ENCODE measurements around the gene RPL29. TPM values are rescaled to one million over a fixed set of nuclear protein-coding genes. Genes with fewer than 3 reads are reported as not detected.
A peak's percentile ranks its signal among the peaks of the same experiment; 100 is the strongest.

The RPL29 gene
- total RNA-seq, 2 experiments from 2014 or later = 1,843 to 1,901 TPM

GRCh38 chr3:51948016-51948580, 47.6 kb downstream of the RPL29 start:
- Mint-ChIP-seq H3K4me1 (ENCODE audit: low read depth) (peaks cover under 1% of the 10 kb centered on the region), H3K36me3 (ENCODE audit: low read depth) (no peaks in the 10 kb centered on the region), H3K9me3 (no peaks in the 10 kb centered on the region), H3K4me3 (no peak overlapping the region), H3K27ac (no peak overlapping the region), H3K27me3 (peaks cover 5% of the 10 kb centered on the region)
- no peaks in the 10 kb centered on the region for H3K36me3 ChIP-seq (ENCODE audit: insufficient read depth, low read length)
- H3K4me3 ChIP-seq (ENCODE audit: low read length) = no peak overlapping the region
- no peak overlapping the region for H3K27ac ChIP-seq (ENCODE audit: low read depth in 1 of 2, low read length in 2 of 2)
- TF ChIP-seq CTCF (IDR thresholded peaks at IDR 0.05) = no peak
- POLR2A ChIA-PET = no interaction called here
- no peak for ATAC-seq (ENCODE audit: poor library complexity)
- CTCF ChIA-PET = no interaction called here
- no peaks in the 10 kb centered on the region for H3K9me3 ChIP-seq (ENCODE audit: control insufficient read depth in 1 of 2, insufficient read depth in 1 of 2, low read length in 2 of 2)
- intact Hi-C loops (cut with DNase I, micrococcal nuclease) = loop anchor here in 1 of 2 experiments (10.0 kb wide), 1 partner anchor 563 kb away; the partner anchor contains the start of gene MANF
- H3K4me1 ChIP-seq (ENCODE audit: insufficient read depth, low read length) = peaks cover 5% of the 10 kb centered on the region
- no peak for DNase-seq
- no peaks in the 10 kb centered on the region for H3K27me3 ChIP-seq (ENCODE audit: control insufficient read depth in 1 of 2, insufficient read depth in 2 of 2, low read length in 2 of 2)

GRCh38 chr3:51947215-51947900, 48.3 kb downstream of the RPL29 start:
- Histone ChIP-seq H3K4me3 (ENCODE audit: low read length) (no peak overlapping the region), H3K9me3 (ENCODE audit: control insufficient read depth in 1 of 2, insufficient read depth in 1 of 2, low read length in 2 of 2) (no peaks in the 10 kb centered on the region), H3K27me3 (ENCODE audit: control insufficient read depth in 1 of 2, insufficient read depth in 2 of 2, low read length in 2 of 2) (no peaks in the 10 kb centered on the region), H3K4me1 (ENCODE audit: insufficient read depth, low read length) (peaks cover 12% of the 10 kb centered on the region), H3K36me3 (ENCODE audit: insufficient read depth, low read length) (no peaks in the 10 kb centered on the region), H3K27ac (ENCODE audit: low read depth in 1 of 2, low read length in 2 of 2) (no peak overlapping the region)
- Mint-ChIP-seq H3K36me3 (ENCODE audit: low read depth) (no peaks in the 10 kb centered on the region), H3K4me3 (no peak overlapping the region), H3K27ac (no peak overlapping the region), H3K4me1 (ENCODE audit: low read depth) (peaks cover 8% of the 10 kb centered on the region), H3K9me3 (no peaks in the 10 kb centered on the region), H3K27me3 (peaks cover 4% of the 10 kb centered on the region)
- intact Hi-C loops (cut with DNase I, micrococcal nuclease) = loop anchor here in 1 of 2 experiments (10.0 kb wide), 1 partner anchor 563 kb away; the partner anchor contains the start of gene MANF
- CTCF ChIA-PET = no interaction called here
- DNase-seq (peak in 1 of 14 experiments; percentile 9), ATAC-seq (ENCODE audit: poor library complexity) (no peak)
- TF ChIP-seq CTCF (IDR thresholded peaks at IDR 0.05) = no peak
- POLR2A ChIA-PET = no interaction called here

- Histone ChIP-seq H3K9me3 (ENCODE audit: control insufficient read depth in 1 of 2, insufficient read depth in 1 of 2, low read length in 2 of 2) (no peaks in the 10 kb centered on the region), H3K4me3 (ENCODE audit: low read length) (no peak overlapping the region), H3K27me3 (ENCODE audit: control insufficient read depth in 1 of 2, insufficient read depth in 2 of 2, low read length in 2 of 2) (no peaks in the 10 kb centered on the region), H3K4me1 (ENCODE audit: insufficient read depth, low read length) (peaks cover 15% of the 10 kb centered on the region), H3K27ac (ENCODE audit: low read depth in 1 of 2, low read length in 2 of 2) (no peak overlapping the region), H3K36me3 (ENCODE audit: insufficient read depth, low read length) (no peaks in the 10 kb centered on the region)
- no peak for TF ChIP-seq CTCF (IDR thresholded peaks at IDR 0.05)
- Mint-ChIP-seq H3K9me3 (no peaks in the 10 kb centered on the region), H3K27ac (no peak overlapping the region), H3K27me3 (no peaks in the 10 kb centered on the region), H3K4me1 (ENCODE audit: low read depth) (peaks cover 13% of the 10 kb centered on the region), H3K4me3 (no peak overlapping the region), H3K36me3 (ENCODE audit: low read depth) (peaks cover 5% of the 10 kb centered on the region)
- intact Hi-C loops (cut with DNase I, micrococcal nuclease) = loop anchor here in 1 of 2 experiments (10.0 kb wide), 1 partner anchor 562 kb away; the partner anchor contains the start of gene MANF
- ATAC-seq (ENCODE audit: poor library complexity) = no peak
- POLR2A ChIA-PET = no interaction called here
- CTCF ChIA-PET = interaction anchor here (0.9 kb wide), 1 partner anchor 27 kb away, joined by 3 read pairs; the partner anchor contains the start of gene ABHD14B
- DNase-seq = no peak
These were observed 48.9 kb downstream of the RPL29 start for GRCh38 chr3:51946796-51947195.

Measured in CD4-positive, alpha-beta T cell (primary cell).